LNCAP (cell line): ENCODE measurements around the gene SLC25A42.

ENCODE experiments used
- CTCF ChIP-seq: fragments of 450-650 bp; IDR thresholded peaks from 2 replicates; pipeline ENCODE4 v1.5.1; 2017; ENCODE audit warnings: mild to moderate bottlenecking

The SLC25A42 gene

GRCh38 chr19:19042732-19043280, 21.0 kb upstream of the SLC25A42 start:
- TF ChIP-seq CTCF: no peak

GRCh38 chr19:19043481-19043880, 20.3 kb upstream of the SLC25A42 start:
- no peak for TF ChIP-seq CTCF

- TF ChIP-seq CTCF: no peak
These were observed 19.9 kb upstream of the SLC25A42 start for GRCh38 chr19:19043881-19044280.

DNA sequence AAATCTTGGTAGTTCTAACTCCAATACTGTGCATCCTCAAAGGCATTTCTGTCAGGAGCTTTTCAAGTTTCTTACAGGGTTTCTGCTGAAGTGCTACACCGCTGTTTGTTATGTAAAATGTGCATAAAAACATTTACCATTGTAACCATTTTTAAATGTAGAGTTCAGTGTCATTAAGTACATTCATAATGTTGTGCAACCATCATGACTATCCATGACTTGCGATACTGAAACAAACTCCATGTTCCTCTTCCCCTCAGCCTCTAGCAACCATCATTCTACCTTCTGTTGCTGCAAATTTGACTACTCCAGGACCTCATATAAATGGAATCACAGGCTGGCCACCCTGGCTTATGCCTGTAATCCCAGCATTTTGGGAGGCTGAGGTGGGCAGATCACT, 14.4 kb upstream of the SLC25A42 start:
- TF ChIP-seq CTCF: no peak

- no peak for TF ChIP-seq CTCF
These were observed 13.7 kb upstream of the SLC25A42 start for GRCh38 chr19:19050104-19050503.

DNA sequence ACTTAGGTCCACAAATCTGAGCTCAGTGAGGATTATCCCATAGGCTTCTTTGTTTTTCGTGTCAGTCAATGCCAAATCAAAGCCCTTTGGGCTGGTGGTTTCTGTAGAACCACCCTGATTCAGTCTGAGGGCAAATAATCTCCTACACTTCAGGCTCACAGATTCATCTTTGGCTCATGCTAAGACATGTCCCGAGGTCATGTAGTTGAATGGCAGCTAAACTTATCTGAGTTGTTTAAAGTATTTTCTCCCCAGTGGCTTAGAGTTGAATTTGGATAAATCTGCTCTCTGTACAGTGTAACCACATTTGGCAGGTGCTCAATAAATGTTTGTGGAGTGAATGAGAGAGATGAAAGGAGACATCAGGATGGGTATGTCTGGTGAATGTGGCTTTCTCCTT, 13.1 kb upstream of the SLC25A42 start:
- no peak for TF ChIP-seq CTCF

DNA sequence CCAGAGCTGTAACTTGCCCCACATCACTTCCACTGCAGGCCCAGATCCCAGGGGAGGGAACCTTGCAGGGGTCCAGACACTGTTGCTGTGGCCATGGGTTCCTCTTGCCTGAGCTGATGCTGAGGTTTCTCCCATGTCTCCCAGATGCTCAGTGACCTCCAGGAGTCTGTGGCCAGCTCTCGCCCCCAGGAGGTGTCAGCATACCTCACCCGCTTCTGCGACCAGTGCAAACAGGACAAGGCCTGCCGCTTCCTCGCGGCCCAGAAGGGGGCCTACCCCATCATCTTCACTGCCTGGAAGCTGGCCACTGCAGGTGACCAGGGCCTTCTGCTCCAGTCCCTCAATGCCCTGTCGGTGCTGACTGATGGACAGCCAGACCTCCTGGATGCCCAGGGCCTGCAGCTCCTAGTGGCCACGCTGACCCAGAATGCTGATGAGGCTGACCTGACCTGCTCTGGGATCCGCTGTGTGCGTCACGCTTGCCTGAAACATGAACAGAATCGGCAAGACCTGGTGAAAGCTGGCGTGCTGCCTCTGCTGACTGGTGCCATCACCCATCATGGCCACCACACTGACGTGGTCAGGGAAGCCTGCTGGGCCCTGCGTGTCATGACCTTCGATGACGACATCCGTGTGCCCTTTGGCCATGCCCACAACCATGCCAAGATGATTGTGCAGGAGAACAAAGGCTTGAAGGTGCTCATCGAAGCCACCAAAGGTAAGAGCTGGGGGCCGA, 12.1 kb upstream of the SLC25A42 start:
- no peak for TF ChIP-seq CTCF
